Thyroid gland (tissue), 4 donors: ENCODE data around the gene PNLDC1.

Experiments used
- CTCF ChIP-seq, 6 experiments: fragments of 200-600 bp in 3 of 6; fragments of 450-650 bp in 3 of 6; sonication (generic) in 3 of 6; IDR thresholded peaks; one replicate each; pipeline ENCODE4 v1.5.1; 2016 to 2019; ENCODE audit warnings: antibody characterized with exemption in 6 of 6, mild to moderate bottlenecking in 2 of 6, inconsistent platforms in 1 of 6, moderate library complexity in 1 of 6
- POLR2A ChIP-seq, 2 donors: fragments of 450-650 bp; IDR thresholded peaks; one replicate each; pipeline ENCODE4 v1.6.1; 2017; ENCODE audit warnings: antibody characterized with exemption in 2 of 2, mild to moderate bottlenecking in 2 of 2, moderate library complexity in 1 of 2

GRCh38 chr6:159788753-159789376 lies 11.2 kb upstream of the PNLDC1 start:
- TF ChIP-seq POLR2A (IDR thresholded peaks at IDR 0.05) = no peak
- TF ChIP-seq CTCF (IDR thresholded peaks at IDR 0.05) = no peak
